Measurements from ENCODE around the gene SYAP1.

DNA sequence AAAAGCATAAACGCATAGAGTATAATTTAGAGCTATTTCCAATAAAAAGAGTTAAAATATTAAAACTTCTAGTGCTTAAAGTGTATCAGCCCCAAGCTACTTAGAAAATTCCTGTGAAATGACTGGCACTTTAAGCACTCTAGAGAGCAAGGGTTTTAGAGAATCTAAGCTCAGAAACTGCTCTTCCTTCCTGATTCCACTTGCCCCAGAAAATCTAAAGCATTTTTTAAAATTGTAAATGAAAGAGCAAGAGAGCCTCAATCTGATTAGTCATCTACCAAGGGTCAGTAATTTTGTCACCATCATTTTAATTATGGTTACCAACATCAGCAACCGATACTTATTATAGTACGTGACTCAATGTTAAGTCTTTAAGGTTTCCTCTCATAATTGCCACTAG is 31.9 kb upstream of the SYAP1 start:
- no peak for TF ChIP-seq CTCF (IDR thresholded peaks at IDR 0.05)
- TF ChIP-seq EP300 (IDR thresholded peaks at IDR 0.05): no peak
- no peak for TF ChIP-seq POLR2A (IDR thresholded peaks at IDR 0.05)

Data from upper lobe of left lung (tissue), 4 donors.